HepG2 (cell line): ENCODE data around the gene B4GALT2. TPM values are rescaled to one million over a fixed set of nuclear protein-coding genes. Genes with fewer than 3 reads are reported as not detected.

Source experiments
- KAT2B ChIP-seq: fragments of 150-350 bp; IDR thresholded peaks from 2 replicates; pipeline ENCODE4 v1.6.1; 2014; ENCODE audit warnings: low read depth, low read length, borderline replicate concordance
- KLF9 ChIP-seq: IDR thresholded peaks from 2 replicates; pipeline ENCODE4 v1.6.1; 2016; ENCODE audit warnings: low read depth
- MEIS1 ChIP-seq: sonication (generic); formaldehyde crosslinking; IDR thresholded peaks from 2 replicates; pipeline ENCODE4 v1.9.0; 2021; ENCODE audit warnings: mild to moderate bottlenecking, missing genetic modification reagents, moderate library complexity, borderline replicate concordance
- NONO ChIP-seq, 2 experiments: fragments of 450-650 bp in 1 of 2; sonication (generic) in 1 of 2; formaldehyde crosslinking in 1 of 2; IDR thresholded peaks in 1 of 2; conservative IDR thresholded peaks in 1 of 2; 2 replicates each; pipeline versions ENCODE4 v1.6.1 to v1.8.0; 2017 to 2022; ENCODE audit warnings: mild to moderate bottlenecking in 1 of 2, missing genetic modification reagents in 1 of 2, moderate library complexity in 1 of 2
- NPAS2 ChIP-seq: sonication (generic); formaldehyde crosslinking; IDR thresholded peaks from 2 replicates; pipeline ENCODE4 v1.8.0; 2022; ENCODE audit warnings: mild to moderate bottlenecking, missing genetic modification reagents, borderline replicate concordance
- POLR2A ChIP-seq, 2 experiments: IDR thresholded peaks; 2 replicates each; pipeline ENCODE4 v1.6.1; 2011; ENCODE audit warnings: low read depth in 2 of 2, low read length in 2 of 2, mild to moderate bottlenecking in 1 of 2, moderate library complexity in 1 of 2; ENCODE audit not compliant: insufficient read depth in 1 of 2
- POLR2AphosphoS5 ChIP-seq: IDR thresholded peaks from 2 replicates; pipeline ENCODE4 v1.6.1; 2012; ENCODE audit warnings: low read depth, low read length
- PTBP1 ChIP-seq: fragments of 200-400 bp; formaldehyde crosslinking; IDR thresholded peaks from 2 replicates; pipeline ENCODE4 v1.6.1; 2018; ENCODE audit warnings: low read length, low read depth; ENCODE audit not compliant: poor library complexity, severe bottlenecking
- SSRP1 ChIP-seq: IDR thresholded peaks from 2 replicates; pipeline ENCODE4 v1.6.1; 2016; ENCODE audit warnings: control low read depth
- ZBTB8A ChIP-seq: sonication (generic); formaldehyde crosslinking; IDR thresholded peaks from 2 replicates; pipeline ENCODE4 v1.4.0; 2020; ENCODE audit warnings: mild to moderate bottlenecking, low read depth, missing genetic modification reagents, borderline replicate concordance
- ZNF24 ChIP-seq: fragments of 450-650 bp; IDR thresholded peaks from 2 replicates; pipeline ENCODE4 v1.6.1; 2017; ENCODE audit warnings: antibody characterized with exemption, mild to moderate bottlenecking
- ZNF660 ChIP-seq: sonication (generic); formaldehyde crosslinking; IDR thresholded peaks from 2 replicates; pipeline ENCODE4 v1.5.1; 2020; ENCODE audit warnings: mild to moderate bottlenecking, low read depth, missing genetic modification reagents, borderline replicate concordance
- polyA plus RNA-seq, 8 experiments: library from polyadenylated mRNA; depleted of rRNA in 3 of 8; stranded (reverse) in 7 of 8; unstranded in 1 of 8; fragments of >200 nt; fragmentation: Illumina TruSeq in 4 of 8; extraction: Trizol in 4 of 8; gene quantifications; 2 replicates each; pipeline versions ENCODE4 v1.2.1 to v1.2.3, GENCODE V29; 2011 to 2016; ENCODE audit warnings: low read depth in 4 of 8, missing spikeins in 1 of 8, mixed read lengths in 1 of 8; ENCODE audit not compliant: insufficient read depth in 1 of 8
- total RNA-seq, 5 experiments: library from RNA; depleted of rRNA; stranded (reverse); fragments of >200 nt; fragmentation: Illumina TruSeq; extraction: Trizol; gene quantifications; 2 replicates each; pipeline ENCODE4 v1.2.3, GENCODE V29; 2016; ENCODE audit warnings: low read depth in 1 of 5
- TF ChIP-seq, protein P1 (sequence below): sonication (generic); formaldehyde crosslinking; IDR thresholded peaks from 2 replicates; pipeline ENCODE4 v1.4.0; 2020; ENCODE audit warnings: missing genetic modification reagents, borderline replicate concordance
- TF ChIP-seq, protein P2 (sequence below): IDR thresholded peaks from 2 replicates; pipeline ENCODE4 v1.6.1; 2016; ENCODE audit warnings: low read depth, control low read depth
- TF ChIP-seq, protein P3 (sequence below): sonication (generic); formaldehyde crosslinking; IDR thresholded peaks from 2 replicates; pipeline ENCODE4 v1.4.0; 2020; ENCODE audit warnings: missing genetic modification reagents
- TF ChIP-seq, protein P4 (sequence below): sonication (generic); formaldehyde crosslinking; IDR thresholded peaks from 2 replicates; pipeline ENCODE4 v1.4.0; 2020; ENCODE audit warnings: missing genetic modification reagents, mild to moderate bottlenecking, borderline replicate concordance

B4GALT2 gene
- total and polyA plus RNA-seq, 2 of the 13 experiments (the other 11 are each of a cell fraction or from before 2014, with no cell fraction given) = 41.9 to 78.0 TPM

DNA sequence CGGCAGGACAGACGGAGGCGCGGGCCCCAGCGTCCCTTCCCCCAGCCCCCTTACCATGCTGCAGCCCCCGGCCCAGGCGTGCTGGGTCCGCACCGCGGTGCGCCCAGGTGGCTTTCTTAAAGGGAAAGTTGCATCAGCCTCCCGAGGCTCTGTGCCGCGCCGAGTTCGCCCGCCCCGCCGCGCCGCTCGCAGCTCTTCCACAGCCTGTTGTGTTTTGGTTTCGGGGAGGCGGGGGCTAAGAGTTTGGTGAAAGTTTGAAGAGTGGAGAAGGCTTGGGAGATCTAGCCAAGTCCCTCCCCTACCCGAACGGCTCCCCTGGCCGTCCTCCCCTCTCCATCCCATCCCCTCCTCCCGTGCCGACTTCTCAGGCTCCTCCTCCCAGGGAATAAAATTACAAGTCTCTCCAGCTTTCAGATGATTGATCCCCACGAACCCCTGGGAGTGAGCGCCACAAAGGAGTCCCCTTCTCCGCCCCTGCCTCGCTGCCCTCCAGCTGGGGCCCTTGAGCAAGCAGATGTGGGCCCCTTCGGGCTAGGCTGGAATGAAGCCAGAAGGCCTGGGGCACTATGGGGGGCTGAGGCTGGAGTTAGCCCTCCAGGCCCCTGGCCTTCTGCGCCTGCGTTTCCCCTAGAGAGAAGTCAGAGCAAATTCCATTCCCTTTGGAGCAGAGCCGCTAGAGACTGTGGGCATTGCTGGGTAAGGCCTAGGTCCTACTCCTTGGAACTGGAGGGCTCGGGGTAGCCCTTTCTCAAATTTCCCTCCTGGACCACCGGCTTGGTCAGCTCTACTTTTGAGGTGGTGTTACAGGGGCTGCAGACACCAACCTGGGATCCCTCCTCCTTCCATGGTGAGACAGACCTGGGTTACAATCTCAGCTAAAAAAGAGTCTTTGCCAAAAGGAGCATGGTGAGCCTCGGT is 52.5 kb downstream of the B4GALT2 start, which contains the start of gene SLC6A9 (continued):
- TF ChIP-seq, protein P1, sequence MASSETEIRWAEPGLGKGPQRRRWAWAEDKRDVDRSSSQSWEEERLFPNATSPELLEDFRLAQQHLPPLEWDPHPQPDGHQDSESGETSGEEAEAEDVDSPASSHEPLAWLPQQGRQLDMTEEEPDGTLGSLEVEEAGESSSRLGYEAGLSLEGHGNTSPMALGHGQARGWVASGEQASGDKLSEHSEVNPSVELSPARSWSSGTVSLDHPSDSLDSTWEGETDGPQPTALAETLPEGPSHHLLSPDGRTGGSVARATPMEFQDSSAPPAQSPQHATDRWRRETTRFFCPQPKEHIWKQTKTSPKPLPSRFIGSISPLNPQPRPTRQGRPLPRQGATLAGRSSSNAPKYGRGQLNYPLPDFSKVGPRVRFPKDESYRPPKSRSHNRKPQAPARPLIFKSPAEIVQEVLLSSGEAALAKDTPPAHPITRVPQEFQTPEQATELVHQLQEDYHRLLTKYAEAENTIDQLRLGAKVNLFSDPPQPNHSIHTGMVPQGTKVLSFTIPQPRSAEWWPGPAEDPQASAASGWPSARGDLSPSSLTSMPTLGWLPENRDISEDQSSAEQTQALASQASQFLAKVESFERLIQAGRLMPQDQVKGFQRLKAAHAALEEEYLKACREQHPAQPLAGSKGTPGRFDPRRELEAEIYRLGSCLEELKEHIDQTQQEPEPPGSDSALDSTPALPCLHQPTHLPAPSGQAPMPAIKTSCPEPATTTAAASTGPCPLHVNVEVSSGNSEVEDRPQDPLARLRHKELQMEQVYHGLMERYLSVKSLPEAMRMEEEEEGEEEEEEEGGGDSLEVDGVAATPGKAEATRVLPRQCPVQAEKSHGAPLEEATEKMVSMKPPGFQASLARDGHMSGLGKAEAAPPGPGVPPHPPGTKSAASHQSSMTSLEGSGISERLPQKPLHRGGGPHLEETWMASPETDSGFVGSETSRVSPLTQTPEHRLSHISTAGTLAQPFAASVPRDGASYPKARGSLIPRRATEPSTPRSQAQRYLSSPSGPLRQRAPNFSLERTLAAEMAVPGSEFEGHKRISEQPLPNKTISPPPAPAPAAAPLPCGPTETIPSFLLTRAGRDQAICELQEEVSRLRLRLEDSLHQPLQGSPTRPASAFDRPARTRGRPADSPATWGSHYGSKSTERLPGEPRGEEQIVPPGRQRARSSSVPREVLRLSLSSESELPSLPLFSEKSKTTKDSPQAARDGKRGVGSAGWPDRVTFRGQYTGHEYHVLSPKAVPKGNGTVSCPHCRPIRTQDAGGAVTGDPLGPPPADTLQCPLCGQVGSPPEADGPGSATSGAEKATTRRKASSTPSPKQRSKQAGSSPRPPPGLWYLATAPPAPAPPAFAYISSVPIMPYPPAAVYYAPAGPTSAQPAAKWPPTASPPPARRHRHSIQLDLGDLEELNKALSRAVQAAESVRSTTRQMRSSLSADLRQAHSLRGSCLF (CRISPR knock-in tag) = no peak
- TF ChIP-seq, protein P2, sequence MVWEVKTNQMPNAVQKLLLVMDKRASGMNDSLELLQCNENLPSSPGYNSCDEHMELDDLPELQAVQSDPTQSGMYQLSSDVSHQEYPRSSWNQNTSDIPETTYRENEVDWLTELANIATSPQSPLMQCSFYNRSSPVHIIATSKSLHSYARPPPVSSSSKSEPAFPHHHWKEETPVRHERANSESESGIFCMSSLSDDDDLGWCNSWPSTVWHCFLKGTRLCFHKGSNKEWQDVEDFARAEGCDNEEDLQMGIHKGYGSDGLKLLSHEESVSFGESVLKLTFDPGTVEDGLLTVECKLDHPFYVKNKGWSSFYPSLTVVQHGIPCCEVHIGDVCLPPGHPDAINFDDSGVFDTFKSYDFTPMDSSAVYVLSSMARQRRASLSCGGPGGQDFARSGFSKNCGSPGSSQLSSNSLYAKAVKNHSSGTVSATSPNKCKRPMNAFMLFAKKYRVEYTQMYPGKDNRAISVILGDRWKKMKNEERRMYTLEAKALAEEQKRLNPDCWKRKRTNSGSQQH (CRISPR knock-in tag) = peak; percentile 53; the same call in 1 of the 2 replicates
- TF ChIP-seq, protein P3, sequence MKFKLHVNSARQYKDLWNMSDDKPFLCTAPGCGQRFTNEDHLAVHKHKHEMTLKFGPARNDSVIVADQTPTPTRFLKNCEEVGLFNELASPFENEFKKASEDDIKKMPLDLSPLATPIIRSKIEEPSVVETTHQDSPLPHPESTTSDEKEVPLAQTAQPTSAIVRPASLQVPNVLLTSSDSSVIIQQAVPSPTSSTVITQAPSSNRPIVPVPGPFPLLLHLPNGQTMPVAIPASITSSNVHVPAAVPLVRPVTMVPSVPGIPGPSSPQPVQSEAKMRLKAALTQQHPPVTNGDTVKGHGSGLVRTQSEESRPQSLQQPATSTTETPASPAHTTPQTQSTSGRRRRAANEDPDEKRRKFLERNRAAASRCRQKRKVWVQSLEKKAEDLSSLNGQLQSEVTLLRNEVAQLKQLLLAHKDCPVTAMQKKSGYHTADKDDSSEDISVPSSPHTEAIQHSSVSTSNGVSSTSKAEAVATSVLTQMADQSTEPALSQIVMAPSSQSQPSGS (CRISPR knock-in tag) = 0 out of 2 replicates have a peak, but pooled peaks have one; percentile 31
- TF ChIP-seq KAT2B = no peak
- no peak for TF ChIP-seq NONO (IDR thresholded peaks at IDR 0.05)
- peak; percentile 36; the same call in 1 of the 2 replicates for TF ChIP-seq NONO (CRISPR knock-in tag; conservative IDR thresholded peaks at IDR 0.05)
- no peak for TF ChIP-seq NPAS2
- TF ChIP-seq SSRP1 (CRISPR knock-in tag) = no peak
- no peak for TF ChIP-seq ZNF660 (CRISPR knock-in tag)
- peak; percentile 75; the same call in 1 of the 2 replicates for TF ChIP-seq POLR2AphosphoS5
- TF ChIP-seq ZNF24 = no peak
- peak; percentile 34 to 66; a peak in 3 of 4 replicates for TF ChIP-seq POLR2A (IDR thresholded peaks at IDR 0.05; ENCODE audit: insufficient read depth in 1 of 2, low read depth in 2 of 2, low read length in 2 of 2)
- TF ChIP-seq ZBTB8A (CRISPR knock-in tag) = peak; percentile 31; the same call in 1 of the 2 replicates
- TF ChIP-seq MEIS1 (CRISPR knock-in tag) = 0 out of 2 replicates have a peak, but pooled peaks have one; percentile 37
- peak; percentile 26 for TF ChIP-seq PTBP1
- TF ChIP-seq, protein P4, sequence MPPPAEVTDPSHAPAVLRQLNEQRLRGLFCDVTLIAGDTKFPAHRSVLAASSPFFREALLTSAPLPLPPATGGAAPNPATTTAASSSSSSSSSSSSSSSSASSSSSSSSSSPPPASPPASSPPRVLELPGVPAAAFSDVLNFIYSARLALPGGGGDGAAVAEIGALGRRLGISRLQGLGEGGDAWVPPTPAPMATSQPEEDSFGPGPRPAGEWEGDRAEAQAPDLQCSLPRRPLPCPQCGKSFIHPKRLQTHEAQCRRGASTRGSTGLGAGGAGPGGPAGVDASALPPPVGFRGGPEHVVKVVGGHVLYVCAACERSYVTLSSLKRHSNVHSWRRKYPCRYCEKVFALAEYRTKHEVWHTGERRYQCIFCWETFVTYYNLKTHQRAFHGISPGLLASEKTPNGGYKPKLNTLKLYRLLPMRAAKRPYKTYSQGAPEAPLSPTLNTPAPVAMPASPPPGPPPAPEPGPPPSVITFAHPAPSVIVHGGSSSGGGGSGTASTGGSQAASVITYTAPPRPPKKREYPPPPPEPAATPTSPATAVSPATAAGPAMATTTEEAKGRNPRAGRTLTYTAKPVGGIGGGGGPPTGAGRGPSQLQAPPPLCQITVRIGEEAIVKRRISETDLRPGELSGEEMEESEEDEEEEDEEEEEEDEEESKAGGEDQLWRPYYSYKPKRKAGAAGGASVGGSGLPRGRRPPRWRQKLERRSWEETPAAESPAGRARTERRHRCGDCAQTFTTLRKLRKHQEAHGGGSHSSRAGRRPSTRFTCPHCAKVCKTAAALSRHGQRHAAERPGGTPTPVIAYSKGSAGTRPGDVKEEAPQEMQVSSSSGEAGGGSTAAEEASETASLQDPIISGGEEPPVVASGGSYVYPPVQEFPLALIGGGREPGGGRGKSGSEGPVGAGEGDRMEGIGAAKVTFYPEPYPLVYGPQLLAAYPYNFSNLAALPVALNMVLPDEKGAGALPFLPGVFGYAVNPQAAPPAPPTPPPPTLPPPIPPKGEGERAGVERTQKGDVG (CRISPR knock-in tag) = no peak
- TF ChIP-seq KLF9 = no peak
